Neuron (in vitro differentiated cells): ENCODE data around the gene IL32.

Experiments
- H2AFZ ChIP-seq: one replicate; pipeline ENCODE4 v1.6.1; 2013; ENCODE audit warnings: low read depth, mild to moderate bottlenecking, inconsistent platforms, low read length, moderate library complexity
- H3K27me3 ChIP-seq: one replicate; pipeline ENCODE4 v1.6.1; 2013; ENCODE audit warnings: low read length; ENCODE audit not compliant: insufficient read depth
- H3K36me3 ChIP-seq: one replicate; pipeline ENCODE4 v1.6.1; 2013; ENCODE audit warnings: low read length; ENCODE audit not compliant: insufficient read depth
- H3K4me1 ChIP-seq: one replicate; pipeline ENCODE4 v1.6.1; 2013; ENCODE audit warnings: low read length; ENCODE audit not compliant: insufficient read depth
- H3K4me3 ChIP-seq: 2 replicates; pipeline ENCODE4 v1.5.1; 2013; ENCODE audit warnings: mild to moderate bottlenecking, low read length, moderate library complexity
- H3K9me3 ChIP-seq: one replicate; pipeline ENCODE4 v1.6.1; 2013; ENCODE audit warnings: low read length

The IL32 gene

DNA sequence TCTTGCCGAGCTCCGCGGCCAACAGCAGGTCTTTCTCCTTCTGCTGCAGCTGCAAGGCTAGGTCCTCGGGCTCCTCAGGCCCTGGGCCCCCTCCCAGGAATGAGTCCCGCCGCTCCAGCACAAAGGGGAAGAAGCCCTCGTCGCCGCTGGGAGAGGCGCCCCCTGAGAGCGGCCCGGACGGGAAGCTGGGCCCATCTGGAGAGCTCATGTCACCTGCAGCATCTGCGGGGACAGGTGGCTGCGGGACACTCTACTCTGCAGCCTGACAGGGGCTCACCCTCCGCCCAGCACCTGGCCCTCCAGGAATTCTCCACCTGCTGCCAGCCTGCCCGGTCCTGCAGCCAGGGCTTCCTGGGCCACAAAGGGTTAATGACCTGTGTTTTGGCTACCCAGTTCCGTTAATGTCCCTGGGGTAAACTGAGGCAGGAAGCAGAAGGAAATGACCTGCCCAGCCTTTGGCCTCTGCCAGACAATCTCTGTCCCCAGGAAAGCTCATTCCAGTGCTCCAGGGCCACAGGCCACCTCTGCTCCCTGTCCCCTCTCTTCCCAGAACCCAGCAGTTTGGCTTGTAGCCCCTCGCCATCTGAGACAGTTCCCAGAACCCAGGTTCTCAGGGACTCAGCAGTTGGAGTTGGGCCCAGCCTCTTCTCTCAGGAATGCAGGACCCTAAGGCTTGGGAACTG, 30.0 kb upstream of the IL32 start:
- Histone ChIP-seq H3K4me1 (no peaks in the 10 kb centered on the region), H3K36me3 (no peaks in the 10 kb centered on the region), H3K27me3 (peaks cover 56% of the 10 kb centered on the region), H3K9me3 (no peaks in the 10 kb centered on the region), H2AFZ (no peak overlapping the region), H3K4me3 (no peak overlapping the region)

DNA sequence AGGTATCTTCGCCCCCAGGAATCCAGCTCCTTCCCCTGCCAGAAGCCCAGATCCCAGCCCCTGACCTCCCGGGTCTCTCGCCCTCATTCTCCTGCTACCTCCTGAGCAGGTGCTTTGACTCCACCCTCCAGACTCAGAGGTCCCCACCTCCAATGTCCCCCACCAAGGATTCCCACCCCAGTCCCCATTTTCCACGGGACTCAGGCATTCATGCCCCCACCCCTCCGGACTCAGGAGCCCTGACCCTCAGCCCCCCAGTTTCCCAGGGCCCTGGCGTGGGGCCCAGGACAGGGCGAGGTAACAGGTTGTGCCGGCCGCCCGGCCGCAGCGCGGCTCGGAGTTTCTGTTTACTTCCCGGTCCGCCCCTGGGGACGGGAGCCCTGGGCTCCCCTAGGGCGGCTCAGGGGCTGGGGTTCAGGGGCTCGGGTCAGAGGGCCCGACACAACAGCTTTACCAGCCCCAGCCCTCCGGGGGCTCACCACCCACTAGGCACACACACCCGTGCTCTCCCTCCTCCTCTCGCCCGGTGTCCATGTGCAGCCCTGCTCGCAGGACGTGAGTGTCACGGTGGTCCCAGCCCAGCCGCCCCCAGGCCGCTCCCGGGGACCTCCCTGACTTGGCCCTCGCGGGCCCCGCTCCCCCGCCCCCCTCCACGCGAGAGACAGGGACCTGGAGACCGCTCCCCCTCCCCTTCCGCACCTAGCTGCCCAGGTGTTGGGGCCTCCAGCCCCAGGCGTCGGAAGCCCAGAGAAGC, 29.3 kb upstream of the IL32 start:
- no peaks in the 10 kb centered on the region for H3K36me3 ChIP-seq
- no peaks in the 10 kb centered on the region for H3K9me3 ChIP-seq
- H3K4me1 ChIP-seq, result no peaks in the 10 kb centered on the region
- no peak overlapping the region for H2AFZ ChIP-seq
- peaks cover 56% of the 10 kb centered on the region for H3K27me3 ChIP-seq
- no peak overlapping the region for H3K4me3 ChIP-seq

DNA sequence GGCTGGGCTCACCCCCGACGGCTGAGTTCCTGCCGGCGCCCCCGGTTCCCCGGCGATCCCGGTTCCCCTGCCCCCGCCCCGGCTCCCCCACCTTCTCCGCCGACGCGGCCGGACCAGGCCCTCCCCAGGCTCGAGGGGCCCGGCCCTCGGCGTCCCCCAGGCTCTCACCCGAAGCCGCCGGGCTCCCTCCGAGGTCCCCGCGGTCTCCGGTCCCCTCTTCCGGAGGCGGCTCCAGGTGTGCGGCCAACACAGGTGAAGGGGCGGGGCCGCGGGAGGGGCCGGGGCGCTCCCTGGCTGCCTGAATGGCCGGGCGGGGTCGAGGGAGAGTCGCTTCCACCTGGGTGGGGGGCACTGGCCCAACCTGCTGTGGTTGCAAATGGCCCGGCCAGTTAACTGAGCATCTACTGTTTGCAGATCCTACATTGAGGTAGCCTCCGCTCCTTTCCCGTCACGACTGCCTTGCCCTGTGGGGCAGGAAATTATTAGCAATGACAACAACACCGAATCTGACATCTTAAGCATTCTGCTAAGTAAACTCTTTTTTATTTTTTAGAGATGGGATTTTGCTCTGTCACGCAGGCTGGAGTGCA, 28.6 kb upstream of the IL32 start, which contains the start of gene BICDL2:
TSS of gene BICDL2 (minus strand) at position 219 of the 590 bp plus-strand sequence. CDS start 1,448 bp downstream, outside the sequence.
- H3K9me3 ChIP-seq, result no peaks in the 10 kb centered on the region
- no peaks in the 10 kb centered on the region for H3K36me3 ChIP-seq
- H3K27me3 ChIP-seq, result peaks cover 56% of the 10 kb centered on the region
- no peak within 1 kb of the TSS for H3K4me3 ChIP-seq
- H2AFZ ChIP-seq, result no peak within 1 kb of the TSS
- no peaks in the 10 kb centered on the region for H3K4me1 ChIP-seq

GRCh38 chr16:3038256-3038655, 27.2 kb upstream of the IL32 start:
- Histone ChIP-seq H3K9me3 (no peaks in the 10 kb centered on the region), H3K27me3 (peaks cover 48% of the 10 kb centered on the region)

DNA sequence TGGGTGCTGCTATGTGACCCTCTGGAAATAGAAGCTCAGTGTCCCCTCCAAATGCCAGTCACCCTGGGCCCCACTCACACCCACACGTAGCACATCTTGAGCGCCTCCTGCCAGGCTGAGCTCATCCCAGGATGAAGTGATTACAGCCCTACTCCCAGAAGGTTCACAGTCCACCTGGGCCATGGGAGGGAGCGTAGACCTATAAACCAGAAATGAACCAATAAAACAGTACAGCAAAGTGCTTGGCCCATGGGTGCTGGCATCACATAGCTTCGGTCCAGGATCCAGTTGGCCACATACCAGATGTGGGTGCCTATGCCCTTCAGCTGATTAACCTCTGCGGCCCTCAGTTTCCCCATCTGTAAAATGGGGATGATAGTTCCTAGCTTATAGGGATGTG, 26.5 kb upstream of the IL32 start:
- H3K4me1 ChIP-seq, result no peaks in the 10 kb centered on the region
- H3K36me3 ChIP-seq, result no peaks in the 10 kb centered on the region
- H3K9me3 ChIP-seq, result no peaks in the 10 kb centered on the region
- no peak overlapping the region for H3K4me3 ChIP-seq
- peaks cover 42% of the 10 kb centered on the region for H3K27me3 ChIP-seq
- no peak overlapping the region for H2AFZ ChIP-seq

More at GRCh38 chr16:3038256-3038655, 27.2 kb upstream of the IL32 start:
- Histone ChIP-seq H3K36me3 (no peaks in the 10 kb centered on the region), H2AFZ (no peak overlapping the region), H3K4me3 (no peak overlapping the region), H3K4me1 (no peaks in the 10 kb centered on the region)

DNA sequence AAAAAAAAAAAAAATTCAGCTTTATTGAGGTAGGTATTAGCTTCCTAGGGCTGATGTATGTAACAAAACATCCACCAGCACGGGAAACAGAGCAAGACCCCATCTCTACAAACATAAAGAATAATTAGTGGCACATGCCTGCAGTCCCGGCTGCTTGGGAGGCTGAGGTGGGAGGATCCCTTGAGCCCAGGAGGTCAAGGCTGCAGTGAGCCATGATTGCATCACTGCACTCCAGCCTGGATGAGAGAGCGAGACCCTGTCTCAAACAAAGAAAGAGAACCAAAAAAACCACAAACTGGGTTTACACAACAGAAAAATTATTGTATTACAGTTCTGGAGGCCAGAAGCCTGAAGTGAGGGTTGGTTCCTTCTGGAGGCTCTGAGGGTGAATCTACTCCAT, 23.1 kb upstream of the IL32 start:
- H3K36me3 ChIP-seq, result no peaks in the 10 kb centered on the region
- no peak overlapping the region for H3K4me3 ChIP-seq
- no peak overlapping the region for H2AFZ ChIP-seq
- no peaks in the 10 kb centered on the region for H3K9me3 ChIP-seq
- H3K4me1 ChIP-seq, result peaks cover 10% of the 10 kb centered on the region
- peaks cover 42% of the 10 kb centered on the region for H3K27me3 ChIP-seq

DNA sequence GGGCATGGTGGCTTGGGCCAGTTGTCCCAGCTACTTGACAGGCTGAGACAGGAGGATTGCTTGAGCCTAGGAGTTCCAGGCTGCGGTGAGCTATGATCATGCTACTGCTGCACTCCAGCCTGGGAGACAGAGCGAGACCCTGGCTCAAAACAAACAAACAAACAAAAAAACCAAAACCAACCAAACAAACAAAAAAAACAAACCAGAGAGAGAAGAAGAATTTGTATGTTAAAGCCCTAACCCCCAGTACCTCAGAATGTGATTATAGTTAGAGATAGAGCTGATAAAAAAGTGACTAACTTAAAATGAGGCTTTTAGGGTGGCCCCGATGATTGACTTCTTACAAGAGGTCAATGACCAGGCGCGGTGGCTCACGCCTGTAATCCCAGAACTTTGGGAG, 20.7 kb upstream of the IL32 start:
- Histone ChIP-seq H2AFZ (no peak overlapping the region), H3K9me3 (no peaks in the 10 kb centered on the region), H3K36me3 (no peaks in the 10 kb centered on the region), H3K27me3 (peaks cover 45% of the 10 kb centered on the region), H3K4me3 (no peak overlapping the region), H3K4me1 (peaks cover 10% of the 10 kb centered on the region)

GRCh38 chr16:3045758-3046640, 19.4 kb upstream of the IL32 start, which contains the start of gene MMP25:
TSS of gene MMP25 (plus strand) at chr16:3046561. CDS start at chr16:3046918, 357 bp downstream.
- Histone ChIP-seq H3K27me3 (peaks cover 45% of the 10 kb centered on the region), H3K36me3 (no peaks in the 10 kb centered on the region), H3K9me3 (no peaks in the 10 kb centered on the region), H3K4me1 (peaks cover 10% of the 10 kb centered on the region), H3K4me3 (peak within 1 kb of the TSS; percentile 52), H2AFZ (peak within 1 kb of the TSS; percentile 97)

- peaks cover 45% of the 10 kb centered on the region for H3K27me3 ChIP-seq
- H3K4me1 ChIP-seq, result peaks cover 10% of the 10 kb centered on the region
- H2AFZ ChIP-seq, result no peak overlapping the region
- H3K36me3 ChIP-seq, result no peaks in the 10 kb centered on the region
- no peaks in the 10 kb centered on the region for H3K9me3 ChIP-seq
- no peak overlapping the region for H3K4me3 ChIP-seq
These were observed 18.6 kb upstream of the IL32 start for GRCh38 chr16:3046641-3047386.

- Histone ChIP-seq H3K4me3 (no peak overlapping the region), H3K27me3 (peaks cover 45% of the 10 kb centered on the region), H2AFZ (no peak overlapping the region), H3K9me3 (no peaks in the 10 kb centered on the region), H3K4me1 (peaks cover 10% of the 10 kb centered on the region), H3K36me3 (no peaks in the 10 kb centered on the region)
These were observed 18.1 kb upstream of the IL32 start for GRCh38 chr16:3047387-3047720.

DNA sequence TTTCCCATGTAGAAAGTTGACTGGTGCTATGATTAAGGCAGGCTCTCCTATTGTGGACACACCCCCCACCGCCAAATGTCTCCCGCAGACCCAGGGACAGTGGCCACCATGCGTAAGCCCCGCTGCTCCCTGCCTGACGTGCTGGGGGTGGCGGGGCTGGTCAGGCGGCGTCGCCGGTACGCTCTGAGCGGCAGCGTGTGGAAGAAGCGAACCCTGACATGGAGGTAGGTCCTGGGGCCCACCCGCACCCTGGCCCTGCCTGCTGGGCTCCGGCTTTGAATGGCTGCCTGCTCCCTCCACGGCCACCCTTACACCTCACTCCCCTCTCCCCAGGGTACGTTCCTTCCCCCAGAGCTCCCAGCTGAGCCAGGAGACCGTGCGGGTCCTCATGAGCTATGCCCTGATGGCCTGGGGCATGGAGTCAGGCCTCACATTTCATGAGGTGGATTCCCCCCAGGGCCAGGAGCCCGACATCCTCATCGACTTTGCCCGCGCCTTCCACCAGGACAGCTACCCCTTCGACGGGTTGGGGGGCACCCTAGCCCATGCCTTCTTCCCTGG, 15.4 kb upstream of the IL32 start:
- H3K27me3 ChIP-seq, result peaks cover 40% of the 10 kb centered on the region
- no peaks in the 10 kb centered on the region for H3K9me3 ChIP-seq
- H2AFZ ChIP-seq, result no peak overlapping the region
- peaks cover 10% of the 10 kb centered on the region for H3K4me1 ChIP-seq
- H3K36me3 ChIP-seq, result no peaks in the 10 kb centered on the region
- no peak overlapping the region for H3K4me3 ChIP-seq

DNA sequence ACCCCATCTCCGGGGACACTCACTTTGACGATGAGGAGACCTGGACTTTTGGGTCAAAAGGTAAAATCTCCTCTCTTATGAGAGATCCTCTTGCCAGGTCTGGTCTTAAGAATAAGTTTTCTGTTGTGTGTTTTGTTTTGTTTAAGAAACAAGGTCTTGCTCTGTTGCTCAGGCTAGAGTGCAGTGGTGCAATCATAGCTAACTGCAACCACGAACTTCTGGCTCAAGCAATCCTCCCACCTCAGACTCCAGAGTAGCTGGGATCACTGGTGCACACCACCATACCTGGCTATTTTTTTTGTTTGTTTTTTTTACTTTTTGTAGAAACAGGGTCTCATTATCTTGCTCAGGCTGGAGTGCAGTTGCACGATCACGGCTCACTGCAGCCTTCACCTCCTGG, 15.0 kb upstream of the IL32 start:
- Histone ChIP-seq H3K4me3 (no peak overlapping the region), H3K4me1 (peaks cover 7% of the 10 kb centered on the region), H3K9me3 (no peaks in the 10 kb centered on the region), H2AFZ (no peak overlapping the region), H3K36me3 (no peaks in the 10 kb centered on the region), H3K27me3 (peaks cover 36% of the 10 kb centered on the region)
